ELR (cell line): ENCODE data around the gene LIPM.

Experiments
- DNase-seq: peaks from one replicate; pipeline ENCODE4 v3.0.0-alpha.2; 2015; ENCODE audit warnings: low read depth

The LIPM gene, protein sequence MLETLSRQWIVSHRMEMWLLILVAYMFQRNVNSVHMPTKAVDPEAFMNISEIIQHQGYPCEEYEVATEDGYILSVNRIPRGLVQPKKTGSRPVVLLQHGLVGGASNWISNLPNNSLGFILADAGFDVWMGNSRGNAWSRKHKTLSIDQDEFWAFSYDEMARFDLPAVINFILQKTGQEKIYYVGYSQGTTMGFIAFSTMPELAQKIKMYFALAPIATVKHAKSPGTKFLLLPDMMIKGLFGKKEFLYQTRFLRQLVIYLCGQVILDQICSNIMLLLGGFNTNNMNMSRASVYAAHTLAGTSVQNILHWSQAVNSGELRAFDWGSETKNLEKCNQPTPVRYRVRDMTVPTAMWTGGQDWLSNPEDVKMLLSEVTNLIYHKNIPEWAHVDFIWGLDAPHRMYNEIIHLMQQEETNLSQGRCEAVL

DNA sequence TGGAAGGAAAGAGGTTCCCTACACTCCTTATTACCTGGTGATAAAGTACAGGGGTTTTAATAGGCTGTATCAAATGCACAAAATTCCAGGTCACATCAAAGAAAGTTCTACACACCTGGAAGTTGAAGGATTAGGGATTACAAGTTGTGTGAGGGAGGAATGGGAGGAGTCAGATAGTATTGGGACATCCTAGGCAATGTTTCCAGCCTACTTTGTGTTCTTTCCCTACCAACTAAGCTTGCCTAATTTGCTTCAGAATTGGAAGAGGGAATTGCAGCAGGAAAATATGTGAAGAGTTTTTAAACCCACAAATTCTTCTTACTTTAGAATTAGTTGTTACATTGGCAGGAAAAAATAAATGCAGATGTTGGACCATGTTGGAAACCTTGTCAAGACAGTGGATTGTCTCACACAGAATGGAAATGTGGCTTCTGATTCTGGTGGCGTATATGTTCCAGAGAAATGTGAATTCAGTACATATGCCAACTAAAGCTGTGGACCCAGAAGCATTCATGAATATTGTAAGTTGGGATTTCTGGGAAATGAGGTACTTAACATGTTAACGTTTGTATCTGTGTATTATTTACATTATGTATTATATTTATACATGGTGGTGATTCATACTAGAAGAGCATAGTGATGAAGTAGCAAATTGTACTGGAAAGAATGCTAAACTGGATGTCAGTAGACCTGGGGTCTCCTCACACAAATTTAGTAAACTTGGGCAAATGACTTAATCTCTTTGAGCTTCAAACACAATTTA, at the start of gene LIPM:
LIPM (plus strand) TSS at position 208 of the 763 bp plus-strand sequence; CDS start at position 375, 167 bp downstream.
- DNase-seq, result no peak

DNA sequence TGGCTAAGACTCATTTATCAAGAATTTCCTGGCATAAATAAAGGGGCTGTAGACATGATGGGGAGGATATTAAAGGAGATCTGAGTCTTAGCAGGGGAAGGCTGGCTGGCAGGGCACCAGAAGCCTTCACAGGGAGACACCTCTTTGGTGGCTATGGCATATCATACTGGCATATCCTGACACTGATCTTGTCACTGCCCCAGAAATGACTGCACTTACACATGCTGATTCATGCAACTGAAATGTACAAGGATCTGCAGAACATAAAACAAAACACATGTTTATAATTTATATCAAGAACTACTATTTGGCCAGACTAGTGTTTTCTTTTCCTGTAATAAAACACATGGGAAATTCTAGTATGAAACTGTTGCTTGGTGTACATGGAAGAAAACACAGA, 48.2 kb upstream of the LIPM start:
- peak; percentile 40 for DNase-seq

DNA sequence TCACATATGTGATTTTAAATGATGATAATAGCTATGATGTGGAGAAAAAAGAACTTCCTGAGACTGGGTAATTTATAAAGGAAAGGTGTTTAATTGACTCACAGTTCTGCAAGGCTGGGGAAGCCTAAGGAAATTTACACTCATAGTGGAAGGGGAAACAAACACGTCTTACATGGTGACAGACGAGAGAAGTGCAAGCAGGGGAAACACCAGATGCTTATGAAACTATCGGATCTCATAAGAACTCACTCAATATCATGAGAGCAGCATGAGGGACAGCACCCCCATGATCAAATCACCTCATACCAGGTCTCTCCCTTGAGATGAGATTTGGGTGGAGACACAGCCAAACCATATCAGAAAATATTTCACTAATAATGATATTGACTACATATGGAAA, 46.8 kb upstream of the LIPM start:
- no peak for DNase-seq

DNA sequence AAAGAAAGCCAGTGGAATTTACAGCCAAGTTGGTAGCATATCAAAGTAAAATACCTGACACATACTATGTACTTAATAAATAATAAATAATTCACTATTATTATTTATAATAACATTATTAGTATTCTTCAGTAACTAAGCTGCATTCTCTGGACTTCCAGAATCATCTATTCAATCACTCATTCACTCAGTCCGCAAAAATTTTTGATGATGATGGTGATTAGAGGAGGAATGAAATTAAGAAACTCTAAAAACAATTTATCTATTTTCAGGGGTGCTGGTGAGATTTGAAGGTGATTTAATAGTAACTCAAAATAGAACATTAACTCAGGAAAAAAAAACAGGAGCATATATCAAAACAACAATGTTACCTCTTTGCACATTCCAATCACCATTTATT, 45.9 kb upstream of the LIPM start:
- no peak for DNase-seq

DNA sequence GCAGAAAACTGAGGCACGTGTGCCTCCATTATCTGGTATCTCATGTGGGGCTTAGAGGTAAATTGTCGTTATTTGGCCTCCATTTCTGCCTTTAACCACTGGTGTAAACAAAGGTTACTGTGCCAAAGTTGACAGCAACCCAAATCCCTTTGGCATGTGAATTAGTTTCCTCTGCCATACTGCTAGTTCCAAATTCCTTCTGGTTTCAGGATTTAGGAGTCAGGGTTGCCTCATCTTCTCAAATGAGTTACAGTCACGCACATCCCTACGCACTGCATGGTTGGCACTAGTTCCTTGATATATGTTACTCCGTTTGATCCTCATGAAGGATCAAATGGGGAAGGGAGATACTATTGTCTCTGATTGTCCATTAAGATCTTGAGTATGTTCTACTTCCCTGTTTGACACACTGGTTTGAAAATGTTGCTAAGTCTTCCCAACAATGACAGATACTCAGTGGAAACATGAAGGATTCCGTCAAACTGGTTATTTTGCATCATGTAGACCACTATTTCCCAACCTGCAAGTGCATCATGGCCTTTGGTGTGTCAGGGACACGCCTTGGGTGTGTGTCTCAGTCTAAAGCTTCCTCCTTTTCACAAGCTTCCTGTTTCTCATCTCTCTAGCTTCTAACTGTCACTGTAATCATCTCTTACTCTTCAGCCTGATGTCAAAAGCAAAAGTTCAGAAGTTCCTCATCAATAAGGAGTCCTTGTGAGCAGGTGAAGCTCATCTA, 43.0 kb upstream of the LIPM start, which contains the start of gene LIPN:
LIPN (plus strand) TSS at position 655 of the 736 bp plus-strand sequence. CDS start 1,386 bp downstream, outside the sequence.
- no peak for DNase-seq

DNA sequence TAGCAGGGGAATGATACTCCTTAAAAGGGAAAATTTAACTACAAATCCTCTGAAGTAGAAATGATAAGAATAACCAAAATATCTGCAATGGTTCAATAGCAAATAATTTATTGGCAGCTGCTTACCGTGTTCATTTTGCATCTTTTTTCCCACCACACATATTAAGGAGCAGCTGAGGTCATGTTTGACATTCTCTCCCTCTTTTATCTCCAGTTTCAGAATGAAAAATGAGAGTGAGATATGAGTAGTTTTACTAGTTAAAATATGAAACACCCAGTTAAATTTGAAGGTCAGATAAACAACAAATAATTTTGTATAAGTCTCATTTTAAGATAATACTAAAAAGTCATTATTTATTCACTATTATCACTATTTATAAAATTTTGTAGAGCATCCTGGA, 39.6 kb upstream of the LIPM start:
- DNase-seq, result no peak

DNA sequence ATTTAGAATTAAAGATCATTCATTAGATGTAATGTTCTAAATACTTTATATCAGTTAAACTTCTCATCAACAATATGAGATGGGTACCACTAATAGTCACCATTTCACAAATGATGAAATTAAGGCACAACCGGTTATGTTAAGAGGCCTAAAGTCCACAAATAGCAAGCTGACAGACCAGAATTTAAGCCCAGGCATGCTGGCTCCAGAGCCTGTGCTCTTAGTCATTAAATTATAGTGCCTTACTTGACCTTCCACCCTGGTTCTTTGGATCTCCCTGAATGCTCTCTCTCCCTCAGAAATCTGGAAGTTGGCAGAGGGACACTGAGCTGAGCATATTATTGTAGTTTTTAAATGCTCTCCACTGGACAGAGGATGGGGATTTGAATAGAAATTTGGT, 39.1 kb upstream of the LIPM start:
- DNase-seq, result no peak

DNA sequence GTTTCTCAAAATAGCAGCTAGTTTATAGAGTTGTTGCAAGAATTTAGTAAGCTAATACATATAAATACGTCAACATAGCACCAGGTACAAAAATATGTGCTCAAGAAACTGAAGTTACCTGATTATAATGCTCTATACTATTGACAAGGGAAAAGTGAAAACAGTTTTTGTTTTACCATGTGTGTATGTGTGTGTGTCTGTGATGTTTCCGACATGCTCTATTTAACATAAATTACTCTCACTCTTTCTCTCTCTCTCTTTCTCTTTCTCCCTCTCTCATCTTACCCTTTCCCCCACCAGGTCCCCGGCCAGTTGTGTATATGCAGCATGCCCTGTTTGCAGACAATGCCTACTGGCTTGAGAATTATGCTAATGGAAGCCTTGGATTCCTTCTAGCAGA, 38.4 kb upstream of the LIPM start:
- DNase-seq, result no peak

DNA sequence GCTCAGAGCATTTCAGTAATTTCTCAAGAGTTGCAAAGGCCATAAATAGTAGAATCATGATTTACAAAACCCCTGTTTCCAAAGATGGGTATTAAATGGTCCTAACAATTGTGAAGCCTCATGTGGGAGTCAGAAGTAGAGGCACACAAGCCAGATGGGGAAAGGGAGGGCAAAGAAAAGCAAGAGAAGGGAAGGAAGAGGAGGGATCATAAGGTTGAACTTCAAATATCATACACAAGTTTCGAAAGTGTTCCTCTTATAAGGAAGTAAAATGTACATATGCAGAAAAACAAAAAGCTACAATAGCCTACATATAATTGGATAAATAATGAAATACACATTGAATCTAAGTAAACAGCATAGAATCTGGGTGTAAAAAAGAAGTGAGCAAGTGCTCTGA, 36.7 kb upstream of the LIPM start:
- DNase-seq, result no peak

DNA sequence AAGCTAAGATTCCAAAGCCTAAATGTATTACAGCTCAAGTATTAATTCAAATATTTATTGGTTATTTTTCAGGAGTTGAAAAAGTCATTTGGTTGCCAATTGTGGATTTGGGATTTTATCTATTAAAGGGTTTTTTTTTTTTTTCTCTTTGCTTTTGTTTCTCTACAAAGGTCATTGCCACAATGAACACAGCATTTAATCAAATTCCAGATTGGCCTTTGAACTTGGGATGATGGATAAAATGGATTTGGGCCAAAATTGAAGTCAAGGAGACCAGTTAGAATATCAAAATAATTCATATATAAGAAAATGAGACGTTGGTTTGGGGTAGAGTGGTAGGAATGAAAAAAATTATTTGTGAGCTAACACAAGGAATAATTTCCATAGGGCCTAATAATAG, 33.1 kb upstream of the LIPM start:
- no peak for DNase-seq

DNA sequence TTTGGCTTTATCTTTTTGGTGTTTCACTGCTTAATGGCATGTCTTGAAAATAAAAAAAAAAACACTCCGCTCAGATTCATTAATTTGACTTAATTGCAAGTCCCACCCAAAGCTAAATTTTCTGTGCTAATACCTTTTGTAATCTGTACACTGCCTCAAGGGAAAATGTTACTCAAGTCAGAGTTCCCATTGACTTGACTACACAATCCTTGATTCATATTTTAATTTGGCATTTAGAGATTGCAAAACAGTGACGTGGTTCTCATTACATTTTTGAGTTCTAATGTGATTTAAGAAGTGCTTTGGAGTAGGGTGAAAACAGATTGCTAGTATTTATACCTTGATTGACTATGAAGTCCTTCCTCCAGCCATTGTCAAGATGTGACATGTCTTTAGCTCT, 21.3 kb upstream of the LIPM start:
- DNase-seq, result no peak

DNA sequence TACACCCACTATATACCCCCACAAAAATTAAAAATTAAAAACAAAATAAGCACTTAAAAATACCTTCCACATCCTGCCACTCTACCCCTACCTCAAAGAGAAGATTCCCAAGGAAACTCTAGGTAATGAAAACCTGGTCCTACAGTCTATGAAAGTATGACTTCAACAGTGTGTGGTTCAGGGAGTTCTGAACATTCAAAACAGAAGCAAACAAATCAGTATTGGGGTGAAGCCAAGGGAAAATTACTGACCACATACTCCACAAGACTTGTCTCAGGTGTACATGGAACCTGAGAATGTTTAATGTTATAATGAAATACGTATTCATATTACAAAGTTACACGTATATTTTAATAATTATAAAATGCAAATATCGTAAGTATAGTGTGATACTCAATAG, 20.3 kb upstream of the LIPM start:
- no peak for DNase-seq

DNA sequence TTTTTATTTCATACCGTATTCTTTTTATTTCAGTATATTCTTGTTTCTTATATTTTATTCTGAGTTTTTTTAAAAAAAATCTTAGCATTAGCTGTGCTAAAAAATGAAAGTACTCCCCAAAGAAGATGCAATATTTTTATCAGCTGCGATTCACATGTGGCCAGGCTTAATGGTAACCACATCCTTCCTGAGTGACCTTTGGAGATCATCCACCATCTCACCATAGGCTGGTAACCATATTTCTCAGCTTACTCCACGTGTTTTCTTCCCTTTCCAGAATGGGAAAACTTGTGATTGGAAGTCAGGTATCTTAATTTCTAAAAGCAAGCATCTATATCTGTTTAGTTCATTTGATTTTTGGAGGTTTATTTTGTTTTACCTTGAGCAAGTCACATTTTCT, 18.8 kb upstream of the LIPM start:
- DNase-seq, result peak; percentile 32

DNA sequence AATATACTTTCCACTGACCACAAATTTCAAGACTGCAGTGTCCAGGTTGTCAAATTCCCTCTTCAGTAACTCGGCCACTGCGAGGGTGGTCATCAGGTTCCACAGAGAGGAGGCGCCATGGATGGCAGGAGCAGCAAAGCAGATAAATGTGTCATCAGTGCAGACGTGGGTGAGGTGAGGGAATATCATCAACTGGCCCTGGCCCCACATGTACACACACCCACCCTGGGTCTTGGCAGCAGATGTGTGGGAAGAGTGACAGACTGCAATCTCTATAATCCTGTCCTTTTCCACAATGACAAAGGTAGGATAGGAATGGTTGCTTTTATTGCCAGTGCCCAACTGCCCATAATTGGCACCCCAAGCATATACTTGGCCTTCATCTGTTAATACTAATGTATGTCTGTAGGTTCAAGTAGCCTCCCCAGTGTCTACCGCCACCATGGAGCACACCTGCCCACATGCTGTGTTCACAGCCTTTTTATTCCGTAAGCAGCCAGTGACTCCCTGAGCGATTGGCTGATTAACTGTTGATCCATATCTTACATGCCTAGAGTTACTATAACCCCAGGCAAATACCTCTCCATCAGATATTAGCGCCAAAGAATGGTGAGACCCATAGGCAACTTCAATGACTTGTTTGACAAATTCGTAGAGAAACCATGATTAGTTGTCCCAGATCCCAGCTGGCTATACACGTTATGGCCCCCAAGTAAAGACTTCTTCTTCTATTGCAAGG, 16.3 kb upstream of the LIPM start:
- DNase-seq, result no peak

DNA sequence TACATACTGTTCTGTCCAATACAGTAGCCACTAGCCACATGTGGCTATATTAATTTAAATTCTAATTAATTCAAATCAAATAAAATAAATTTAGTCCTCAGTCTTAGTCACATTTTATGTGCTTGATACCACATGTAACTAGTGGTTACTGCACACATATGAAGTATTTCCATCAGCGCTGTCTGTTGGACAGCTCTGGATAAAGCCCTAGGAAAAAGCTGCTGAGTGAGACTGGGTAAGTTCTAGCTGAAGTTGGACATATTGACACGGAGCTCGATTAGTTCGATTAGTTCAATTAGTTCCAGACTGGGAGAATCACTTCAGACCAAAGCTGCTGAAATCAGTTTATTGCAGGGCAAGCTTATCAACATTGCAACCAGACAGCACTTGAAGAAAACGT, 15.1 kb upstream of the LIPM start:
- no peak for DNase-seq

DNA sequence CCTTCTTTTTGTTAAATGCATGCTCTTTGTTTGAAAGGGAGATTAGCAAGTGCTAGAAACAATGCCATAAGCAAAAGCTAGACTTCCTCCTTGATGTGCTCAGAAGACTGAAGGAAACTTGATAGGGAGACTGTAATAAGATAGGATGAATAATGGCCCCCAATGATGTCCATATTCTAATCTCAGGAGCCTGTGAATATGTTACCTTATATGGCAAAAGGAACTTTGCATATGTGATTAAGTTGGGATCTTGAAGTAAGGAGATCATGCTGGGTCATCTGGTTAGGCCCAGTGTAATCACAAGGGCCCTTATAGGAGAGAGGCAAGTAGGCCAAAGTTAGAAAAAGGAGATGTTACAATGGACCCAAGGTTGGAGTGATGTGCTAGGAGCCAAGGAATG, 13.6 kb upstream of the LIPM start:
- DNase-seq, result no peak

DNA sequence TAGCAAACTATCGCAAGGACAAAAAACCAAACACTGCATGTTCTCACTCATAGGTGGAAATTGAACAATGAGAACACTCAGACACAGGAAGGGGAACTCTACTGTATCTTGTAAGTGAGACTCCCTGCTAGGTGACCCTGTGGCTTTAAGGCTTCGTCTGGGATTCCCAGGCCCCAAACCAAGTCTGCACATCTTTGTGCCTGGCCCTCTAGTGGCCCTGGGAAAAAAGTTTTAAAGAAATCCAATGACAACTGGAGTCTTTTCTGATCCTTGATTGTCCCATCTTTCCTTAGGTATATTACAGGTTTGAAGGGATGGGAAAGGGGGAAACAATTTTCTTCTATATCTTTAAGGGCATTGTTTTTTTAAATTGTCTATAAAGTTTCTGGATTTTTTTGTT, 10.6 kb upstream of the LIPM start:
- peak; percentile 56 for DNase-seq

DNA sequence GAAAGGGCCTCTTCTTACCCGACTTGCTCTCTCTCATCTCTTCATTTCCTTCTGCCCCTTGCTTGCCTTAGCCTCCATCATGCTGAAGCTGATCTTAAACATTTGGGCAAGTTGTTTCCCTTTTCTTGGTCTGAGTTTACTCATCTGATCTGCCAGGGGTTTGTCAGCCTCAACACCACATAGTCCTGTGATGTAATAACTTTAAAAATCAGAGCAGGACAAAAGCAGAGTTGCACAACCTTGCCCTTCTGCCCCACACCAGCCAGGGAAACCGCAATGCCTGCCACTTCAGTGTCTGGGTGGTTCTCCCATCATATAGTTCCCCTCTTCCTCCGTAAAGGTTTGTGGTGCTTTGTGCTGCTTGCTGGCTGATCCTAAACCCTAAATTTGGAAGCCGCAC, 9.9 kb upstream of the LIPM start:
- peak; percentile 60 for DNase-seq

DNA sequence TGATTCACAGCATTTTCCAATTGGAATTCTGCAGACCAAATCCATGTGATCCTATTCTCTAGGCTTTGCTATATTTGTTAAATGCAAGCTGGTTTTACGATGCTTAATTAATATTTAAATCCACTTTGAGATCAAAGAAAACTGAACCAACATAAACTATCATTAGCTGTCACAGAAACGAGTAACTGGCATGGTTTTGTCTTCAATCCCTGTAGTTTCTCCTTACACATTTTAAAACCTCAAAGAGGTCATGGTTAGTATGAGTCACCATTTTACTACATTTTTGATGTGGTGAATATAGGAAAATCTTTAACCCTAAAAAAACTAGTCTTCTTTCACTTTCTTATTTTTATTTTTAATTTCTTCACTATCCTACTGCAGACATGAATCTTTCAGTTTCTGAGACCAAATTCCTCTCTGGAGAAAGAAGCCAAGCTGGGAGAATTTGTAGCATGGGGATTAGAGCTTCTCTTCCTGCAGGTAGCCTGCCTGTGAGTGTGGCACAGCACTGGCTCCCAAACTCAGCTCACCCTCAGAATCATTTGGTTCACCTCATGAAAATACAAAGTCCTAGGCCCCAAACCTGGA, 8.7 kb upstream of the LIPM start:
- peak; percentile 61 for DNase-seq

DNA sequence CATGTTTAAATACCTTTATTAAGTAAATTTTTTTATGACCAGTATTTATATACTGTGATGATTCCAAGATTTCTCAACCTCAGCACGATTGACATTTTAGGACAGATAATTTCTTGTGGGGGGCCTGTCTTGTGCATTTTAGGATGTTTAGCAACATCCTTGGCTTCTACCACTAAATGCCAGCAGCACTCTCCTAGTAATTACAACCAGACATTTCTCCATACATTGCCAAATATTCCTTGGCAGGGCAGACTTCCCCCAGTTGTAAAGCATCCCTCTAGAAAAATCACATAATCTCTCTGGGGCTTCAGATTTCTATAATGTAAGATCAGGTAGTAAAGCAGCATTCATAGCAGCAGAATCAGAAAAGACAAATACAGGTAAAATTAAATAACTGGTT, 7.8 kb upstream of the LIPM start:
- DNase-seq, result no peak
